ENCODE results near the gene GCC2.
"Not testable (repeated sequence)": the region's sequence is repeated elsewhere in the genome, so short reads cannot be mapped to it uniquely, and the experiment has no call there.

The GCC2 gene

GRCh38 chr2:108413711-108414095 is 35.3 kb upstream of the GCC2 start:
- H3K9ac ChIP-seq (ENCODE audit: low read depth in 1 of 2, low read length in 2 of 2) = no peak overlapping the region
- H3K27ac ChIP-seq (ENCODE audit: low read depth in 2 of 2, low read length in 2 of 2) = no peak overlapping the region
- H3K27me3 ChIP-seq (ENCODE audit: control insufficient read depth in 2 of 2, insufficient read depth in 2 of 2, low read length in 2 of 2) = no peaks in the 10 kb centered on the region
- H3K9me3 ChIP-seq (ENCODE audit: control insufficient read depth in 2 of 2, low read length in 2 of 2) = no peaks in the 10 kb centered on the region
- H3K36me3 ChIP-seq (ENCODE audit: control insufficient read depth in 2 of 2, insufficient read depth in 2 of 2, low read length in 2 of 2) = no peaks in the 10 kb centered on the region
- no peaks in the 10 kb centered on the region for H3K4me1 ChIP-seq (ENCODE audit: control insufficient read depth in 2 of 2, insufficient read depth in 2 of 2, low read length in 2 of 2)
- no peak overlapping the region for H3K4me3 ChIP-seq (ENCODE audit: low read length in 2 of 2)

DNA sequence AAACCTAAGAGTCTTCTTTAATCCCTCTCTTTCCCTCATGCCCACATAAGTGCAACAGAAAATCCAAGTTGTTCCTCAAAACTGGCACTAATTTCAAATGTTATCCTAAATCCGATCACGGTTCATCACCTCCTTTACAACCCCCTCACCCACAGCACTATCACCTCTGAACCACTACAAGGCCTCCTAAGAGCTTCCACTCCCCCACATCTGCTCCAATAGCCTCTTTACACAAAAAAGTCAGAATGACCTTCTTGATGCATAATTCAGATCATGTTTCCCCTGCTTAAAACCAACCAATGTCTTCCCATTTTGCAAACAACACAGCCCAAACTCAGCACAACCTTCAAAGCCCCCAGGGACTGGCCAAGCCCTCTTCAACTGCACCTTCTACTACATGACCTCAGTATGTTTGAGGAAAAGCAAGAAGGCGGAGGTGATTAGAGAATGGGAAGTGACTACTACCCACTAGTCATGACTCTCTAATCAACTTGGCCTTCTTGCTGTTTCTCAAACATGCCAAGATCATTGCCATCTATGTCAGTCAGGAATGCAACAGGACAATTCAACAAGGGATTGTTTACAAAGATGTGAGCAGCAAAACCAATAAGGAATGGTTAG is 34.6 kb upstream of the GCC2 start:
- Histone ChIP-seq H3K27ac (ENCODE audit: low read depth in 2 of 2, low read length in 2 of 2) (no peak overlapping the region), H3K4me3 (ENCODE audit: low read length in 2 of 2) (no peak overlapping the region), H3K4me1 (ENCODE audit: control insufficient read depth in 2 of 2, insufficient read depth in 2 of 2, low read length in 2 of 2) (no peaks in the 10 kb centered on the region), H3K27me3 (ENCODE audit: control insufficient read depth in 2 of 2, insufficient read depth in 2 of 2, low read length in 2 of 2) (no peaks in the 10 kb centered on the region), H3K9ac (ENCODE audit: low read depth in 1 of 2, low read length in 2 of 2) (no peak overlapping the region), H3K9me3 (ENCODE audit: control insufficient read depth in 2 of 2, low read length in 2 of 2) (no peaks in the 10 kb centered on the region), H3K36me3 (ENCODE audit: control insufficient read depth in 2 of 2, insufficient read depth in 2 of 2, low read length in 2 of 2) (no peaks in the 10 kb centered on the region)

GRCh38 chr2:108414945-108415344 is 34.1 kb upstream of the GCC2 start:
- no peaks in the 10 kb centered on the region for H3K9me3 ChIP-seq (ENCODE audit: control insufficient read depth in 2 of 2, low read length in 2 of 2)
- no peak overlapping the region for H3K4me3 ChIP-seq (ENCODE audit: low read length in 2 of 2)
- H3K36me3 ChIP-seq (ENCODE audit: control insufficient read depth in 2 of 2, insufficient read depth in 2 of 2, low read length in 2 of 2) = no peaks in the 10 kb centered on the region
- no peak overlapping the region for H3K27ac ChIP-seq (ENCODE audit: low read depth in 2 of 2, low read length in 2 of 2)
- no peak overlapping the region for H3K9ac ChIP-seq (ENCODE audit: low read depth in 1 of 2, low read length in 2 of 2)
- no peaks in the 10 kb centered on the region for H3K4me1 ChIP-seq (ENCODE audit: control insufficient read depth in 2 of 2, insufficient read depth in 2 of 2, low read length in 2 of 2)
- H3K27me3 ChIP-seq (ENCODE audit: control insufficient read depth in 2 of 2, insufficient read depth in 2 of 2, low read length in 2 of 2) = no peaks in the 10 kb centered on the region

DNA sequence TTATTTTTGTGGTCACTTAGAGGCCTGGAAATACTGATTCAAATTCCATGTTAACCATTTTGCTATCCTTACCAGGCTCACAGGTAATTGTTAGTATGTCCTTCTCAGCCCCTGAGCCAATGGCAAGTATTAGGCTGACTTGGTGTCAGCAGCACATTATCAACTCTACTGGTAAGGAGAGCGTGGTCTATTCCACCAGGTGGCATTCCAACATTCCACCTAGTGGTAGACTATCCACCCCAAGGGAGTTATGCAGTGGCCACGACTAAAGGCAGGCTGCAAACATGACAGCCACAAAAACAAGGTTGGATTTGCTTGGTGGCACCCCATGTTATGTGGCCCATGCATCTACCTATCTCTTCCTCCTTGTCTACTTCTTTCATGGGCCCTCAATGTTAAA is 31.8 kb upstream of the GCC2 start:
- Histone ChIP-seq H3K4me1 (ENCODE audit: control insufficient read depth in 2 of 2, insufficient read depth in 2 of 2, low read length in 2 of 2) (no peaks in the 10 kb centered on the region), H3K27ac (ENCODE audit: low read depth in 2 of 2, low read length in 2 of 2) (no peak overlapping the region), H3K36me3 (ENCODE audit: control insufficient read depth in 2 of 2, insufficient read depth in 2 of 2, low read length in 2 of 2) (no peaks in the 10 kb centered on the region), H3K27me3 (ENCODE audit: control insufficient read depth in 2 of 2, insufficient read depth in 2 of 2, low read length in 2 of 2) (no peaks in the 10 kb centered on the region), H3K9ac (ENCODE audit: low read depth in 1 of 2, low read length in 2 of 2) (no peak overlapping the region), H3K4me3 (ENCODE audit: low read length in 2 of 2) (no peak overlapping the region), H3K9me3 (ENCODE audit: control insufficient read depth in 2 of 2, low read length in 2 of 2) (no peaks in the 10 kb centered on the region)

DNA sequence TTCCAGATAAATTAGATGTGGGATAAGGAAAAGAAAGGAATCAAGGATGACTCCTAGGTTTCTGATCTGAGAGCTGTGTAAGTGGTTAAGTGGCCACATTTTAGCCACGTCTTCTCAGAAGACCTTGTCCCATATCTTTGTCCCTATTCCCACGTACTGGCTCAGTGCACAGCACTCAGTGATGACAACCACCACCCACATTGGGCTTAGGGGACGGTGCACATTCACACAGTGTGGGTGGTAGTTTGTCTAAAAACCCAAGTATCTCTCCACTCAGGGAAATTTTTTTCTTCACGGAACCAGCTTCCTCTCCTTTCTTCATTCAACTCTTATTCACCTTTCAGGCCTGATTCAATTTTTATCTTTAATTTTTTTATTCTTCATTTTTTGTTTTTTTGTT is 30.6 kb upstream of the GCC2 start:
- Histone ChIP-seq H3K27ac (ENCODE audit: low read depth in 2 of 2, low read length in 2 of 2) (no peak overlapping the region), H3K4me1 (ENCODE audit: control insufficient read depth in 2 of 2, insufficient read depth in 2 of 2, low read length in 2 of 2) (no peaks in the 10 kb centered on the region), H3K4me3 (ENCODE audit: low read length in 2 of 2) (no peak overlapping the region), H3K9ac (ENCODE audit: low read depth in 1 of 2, low read length in 2 of 2) (no peak overlapping the region), H3K27me3 (ENCODE audit: control insufficient read depth in 2 of 2, insufficient read depth in 2 of 2, low read length in 2 of 2) (no peaks in the 10 kb centered on the region), H3K36me3 (ENCODE audit: control insufficient read depth in 2 of 2, insufficient read depth in 2 of 2, low read length in 2 of 2) (no peaks in the 10 kb centered on the region), H3K9me3 (ENCODE audit: control insufficient read depth in 2 of 2, low read length in 2 of 2) (no peaks in the 10 kb centered on the region)

- no peaks in the 10 kb centered on the region for H3K4me1 ChIP-seq (ENCODE audit: control insufficient read depth in 2 of 2, insufficient read depth in 2 of 2, low read length in 2 of 2)
- no peaks in the 10 kb centered on the region for H3K9me3 ChIP-seq (ENCODE audit: control insufficient read depth in 2 of 2, low read length in 2 of 2)
- H3K27me3 ChIP-seq (ENCODE audit: control insufficient read depth in 2 of 2, insufficient read depth in 2 of 2, low read length in 2 of 2) = no peaks in the 10 kb centered on the region
- H3K9ac ChIP-seq (ENCODE audit: low read depth in 1 of 2, low read length in 2 of 2) = no peak overlapping the region
- no peaks in the 10 kb centered on the region for H3K36me3 ChIP-seq (ENCODE audit: control insufficient read depth in 2 of 2, insufficient read depth in 2 of 2, low read length in 2 of 2)
- H3K4me3 ChIP-seq (ENCODE audit: low read length in 2 of 2) = no peak overlapping the region
- H3K27ac ChIP-seq (ENCODE audit: low read depth in 2 of 2, low read length in 2 of 2) = no peak overlapping the region
Observed at GRCh38 chr2:108423067-108423466, 25.9 kb upstream of the GCC2 start.

GRCh38 chr2:108423502-108424251 is 25.3 kb upstream of the GCC2 start:
- H3K36me3 ChIP-seq (ENCODE audit: control insufficient read depth in 2 of 2, insufficient read depth in 2 of 2, low read length in 2 of 2) = no peaks in the 10 kb centered on the region
- H3K9ac ChIP-seq (ENCODE audit: low read depth in 1 of 2, low read length in 2 of 2) = no peak overlapping the region
- no peak overlapping the region for H3K4me3 ChIP-seq (ENCODE audit: low read length in 2 of 2)
- H3K9me3 ChIP-seq (ENCODE audit: control insufficient read depth in 2 of 2, low read length in 2 of 2) = no peaks in the 10 kb centered on the region
- H3K27ac ChIP-seq (ENCODE audit: low read depth in 2 of 2, low read length in 2 of 2) = no peak overlapping the region
- H3K4me1 ChIP-seq (ENCODE audit: control insufficient read depth in 2 of 2, insufficient read depth in 2 of 2, low read length in 2 of 2) = no peaks in the 10 kb centered on the region
- no peaks in the 10 kb centered on the region for H3K27me3 ChIP-seq (ENCODE audit: control insufficient read depth in 2 of 2, insufficient read depth in 2 of 2, low read length in 2 of 2)

DNA sequence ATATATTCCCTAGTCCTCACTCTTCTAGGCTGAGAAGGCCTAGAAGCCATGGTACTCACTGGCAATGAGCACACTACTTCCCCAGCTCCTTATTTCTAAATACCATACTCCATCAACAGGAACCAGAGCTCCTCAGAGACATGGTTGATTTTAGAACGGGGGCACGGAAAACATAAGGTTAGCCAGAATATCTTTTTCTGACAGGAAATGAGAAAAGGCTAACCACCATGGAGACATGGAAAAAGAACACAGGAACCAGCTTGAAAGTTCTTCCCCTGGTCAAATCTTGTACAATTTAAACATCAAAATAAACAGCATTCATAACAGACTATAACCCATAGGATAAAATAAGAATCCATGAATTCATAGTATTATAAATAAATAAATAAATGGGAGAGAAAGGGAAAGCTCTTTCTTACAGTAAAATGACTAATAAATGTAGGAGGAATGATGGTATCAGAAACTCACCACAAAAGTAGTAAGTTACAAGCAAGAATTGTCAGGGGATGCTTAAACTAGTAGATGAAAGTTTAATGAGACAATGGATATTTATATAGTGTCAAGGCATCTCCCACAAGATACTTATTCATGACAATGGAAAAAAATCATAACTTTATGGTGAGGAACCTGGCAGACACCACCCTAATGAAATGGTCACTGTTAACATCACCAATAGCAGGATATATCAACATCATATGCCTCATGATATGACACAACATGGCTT is 20.6 kb upstream of the GCC2 start:
- H3K4me1 ChIP-seq (ENCODE audit: control insufficient read depth in 2 of 2, insufficient read depth in 2 of 2, low read length in 2 of 2) = no peaks in the 10 kb centered on the region
- no peaks in the 10 kb centered on the region for H3K36me3 ChIP-seq (ENCODE audit: control insufficient read depth in 2 of 2, insufficient read depth in 2 of 2, low read length in 2 of 2)
- no peak overlapping the region for H3K9ac ChIP-seq (ENCODE audit: low read depth in 1 of 2, low read length in 2 of 2)
- no peaks in the 10 kb centered on the region for H3K27me3 ChIP-seq (ENCODE audit: control insufficient read depth in 2 of 2, insufficient read depth in 2 of 2, low read length in 2 of 2)
- H3K4me3 ChIP-seq (ENCODE audit: low read length in 2 of 2) = no peak overlapping the region
- H3K9me3 ChIP-seq (ENCODE audit: control insufficient read depth in 2 of 2, low read length in 2 of 2) = no peaks in the 10 kb centered on the region
- H3K27ac ChIP-seq (ENCODE audit: low read depth in 2 of 2, low read length in 2 of 2) = no peak overlapping the region

- H3K27ac ChIP-seq (ENCODE audit: low read depth in 2 of 2, low read length in 2 of 2); H3K9me3 ChIP-seq (ENCODE audit: control insufficient read depth in 2 of 2, low read length in 2 of 2); H3K4me1 ChIP-seq (ENCODE audit: control insufficient read depth in 2 of 2, insufficient read depth in 2 of 2, low read length in 2 of 2); H3K27me3 ChIP-seq (ENCODE audit: control insufficient read depth in 2 of 2, insufficient read depth in 2 of 2, low read length in 2 of 2); H3K36me3 ChIP-seq (ENCODE audit: control insufficient read depth in 2 of 2, insufficient read depth in 2 of 2, low read length in 2 of 2); H3K4me3 ChIP-seq (ENCODE audit: low read length in 2 of 2); H3K9ac ChIP-seq (ENCODE audit: low read depth in 1 of 2, low read length in 2 of 2): not testable (repeated sequence)
Observed at GRCh38 chr2:108435578-108435977, 13.4 kb upstream of the GCC2 start.

DNA sequence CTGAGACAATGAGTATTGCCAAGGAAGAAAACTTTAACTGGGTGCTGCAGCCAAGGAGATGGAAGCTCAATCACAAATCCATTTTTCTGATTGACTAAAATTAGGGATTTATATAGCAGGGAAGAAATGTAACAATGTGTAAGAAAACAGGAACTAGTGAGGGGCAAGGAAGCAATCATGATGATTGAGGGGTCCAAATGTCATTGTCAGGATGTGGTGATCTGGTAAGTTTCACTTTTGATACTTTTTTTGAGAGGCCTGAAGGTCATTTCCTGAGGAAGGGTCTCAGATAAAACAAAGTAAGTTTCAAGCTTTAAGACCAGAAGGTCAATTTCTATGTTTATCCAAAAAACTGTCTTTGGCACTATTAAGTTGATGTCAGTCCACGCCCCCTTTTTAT is 12.0 kb upstream of the GCC2 start:
- H3K27me3 ChIP-seq (ENCODE audit: control insufficient read depth in 2 of 2, insufficient read depth in 2 of 2, low read length in 2 of 2) = no peaks in the 10 kb centered on the region
- H3K4me1 ChIP-seq (ENCODE audit: control insufficient read depth in 2 of 2, insufficient read depth in 2 of 2, low read length in 2 of 2) = no peaks in the 10 kb centered on the region
- H3K27ac ChIP-seq (ENCODE audit: low read depth in 2 of 2, low read length in 2 of 2) = no peak overlapping the region
- H3K9ac ChIP-seq (ENCODE audit: low read depth in 1 of 2, low read length in 2 of 2) = no peak overlapping the region
- no peak overlapping the region for H3K4me3 ChIP-seq (ENCODE audit: low read length in 2 of 2)
- no peaks in the 10 kb centered on the region for H3K36me3 ChIP-seq (ENCODE audit: control insufficient read depth in 2 of 2, insufficient read depth in 2 of 2, low read length in 2 of 2)
- no peaks in the 10 kb centered on the region for H3K9me3 ChIP-seq (ENCODE audit: control insufficient read depth in 2 of 2, low read length in 2 of 2)
